ENCODE measurements around the gene KRT85. TPM values are rescaled to one million over a fixed set of nuclear protein-coding genes. Genes with fewer than 3 reads are reported as not detected.

Gene KRT85
- total RNA-seq, 4 donors from 2014 or later, result not detected

GRCh38 chr12:52356031-52356761 is 11.1 kb downstream of the KRT85 start:
- no peak overlapping the region for H3K4me3 ChIP-seq
- peaks cover 0 to 66% (median 0%) of the 10 kb centered on the region in 4 donors for H3K27me3 ChIP-seq
- intact Hi-C loops (cut with DNase I), result no loop called here
- TF ChIP-seq CTCF (IDR thresholded peaks at IDR 0.05) (no peak), POLR2A (IDR thresholded peaks at IDR 0.05) (no peak)
- no peak for DNase-seq
- no peaks in the 10 kb centered on the region for H3K9me3 ChIP-seq
- no peaks in the 10 kb centered on the region for H3K36me3 ChIP-seq
- peaks cover 0 to 27% (median 0%) of the 10 kb centered on the region in 3 donors for H3K4me1 ChIP-seq
- H3K27ac ChIP-seq, result no peak overlapping the region
- 83 to 86% methylated on average over 4 to 11 of the region's 56 CpGs for whole genome bisulfite sequencing, 2 donors

GRCh38 chr12:52355176-52355575 is 12.1 kb downstream of the KRT85 start:
- peaks cover 0 to 76% (median 0%) of the 10 kb centered on the region in 4 donors for H3K27me3 ChIP-seq

GRCh38 chr12:52354200-52354599 is 13.1 kb downstream of the KRT85 start:
- WGBS, 2 donors, result 20 to 40% methylated on average over 4 to 5 of the region's 5 CpGs
- H3K9me3 ChIP-seq, result no peaks in the 10 kb centered on the region
- peaks cover 0 to 85% (median 0%) of the 10 kb centered on the region in 4 donors for H3K27me3 ChIP-seq
- no peak overlapping the region for H3K4me3 ChIP-seq
- DNase-seq, result no peak
- peaks cover 0 to 16% (median 0%) of the 10 kb centered on the region in 3 donors for H3K4me1 ChIP-seq
- intact Hi-C loops (cut with DNase I), result no loop called here
- TF ChIP-seq CTCF (IDR thresholded peaks at IDR 0.05) (no peak), POLR2A (IDR thresholded peaks at IDR 0.05) (no peak)
- no peak overlapping the region for H3K27ac ChIP-seq
- H3K36me3 ChIP-seq, result no peaks in the 10 kb centered on the region

More at GRCh38 chr12:52355176-52355575, 12.1 kb downstream of the KRT85 start:
- H3K9me3 ChIP-seq, result no peaks in the 10 kb centered on the region
- peaks cover 0 to 20% (median 0%) of the 10 kb centered on the region in 3 donors for H3K4me1 ChIP-seq
- no peak for DNase-seq
- no peak for TF ChIP-seq CTCF (IDR thresholded peaks at IDR 0.05)
- no peak for TF ChIP-seq POLR2A (IDR thresholded peaks at IDR 0.05)
- no peak overlapping the region for H3K27ac ChIP-seq
- whole genome bisulfite sequencing, 2 donors, result 89 to 90% methylated on average over 6 to 8 of the region's 8 CpGs
- H3K36me3 ChIP-seq, result no peaks in the 10 kb centered on the region
- intact Hi-C loops (cut with DNase I), result no loop called here
- H3K4me3 ChIP-seq, result no peak overlapping the region

DNA sequence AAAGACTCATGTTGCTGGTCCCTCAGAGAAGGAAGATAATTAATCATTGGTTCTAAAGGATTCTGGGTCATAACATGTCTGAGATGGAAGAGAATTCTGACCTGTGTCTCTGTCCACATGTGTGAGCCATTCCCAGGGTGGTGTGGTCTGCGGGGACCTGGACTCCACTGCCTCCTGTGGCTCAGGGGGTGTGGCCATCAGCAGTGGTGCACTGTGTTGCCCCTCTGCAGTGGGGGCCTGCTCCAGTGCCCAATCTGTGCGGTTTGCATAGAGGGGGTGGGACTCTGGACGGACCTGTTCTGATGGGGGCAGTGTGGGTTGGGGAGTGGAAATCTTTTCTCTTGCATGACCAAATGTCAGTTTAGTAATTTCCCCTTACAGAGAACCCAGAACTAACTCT is 13.5 kb downstream of the KRT85 start:
- intact Hi-C loops (cut with DNase I), result no loop called here
- Histone ChIP-seq H3K4me1 (peaks cover 0 to 15% (median 0%) of the 10 kb centered on the region in 3 donors), H3K36me3 (no peaks in the 10 kb centered on the region), H3K27ac (no peak overlapping the region), H3K9me3 (no peaks in the 10 kb centered on the region), H3K4me3 (no peak overlapping the region), H3K27me3 (peaks cover 0 to 82% (median 0%) of the 10 kb centered on the region in 4 donors)
- WGBS, 2 donors, result 72 to 81% methylated on average over 3 of the region's 3 CpGs
- no peak for TF ChIP-seq CTCF (IDR thresholded peaks at IDR 0.05)
- no peak for TF ChIP-seq POLR2A (IDR thresholded peaks at IDR 0.05)
- DNase-seq, result no peak

GRCh38 chr12:52352951-52353350 is 14.3 kb downstream of the KRT85 start:
- intact Hi-C loops (cut with DNase I), result no loop called here
- H3K4me1 ChIP-seq, result peaks cover 0 to 15% (median 0%) of the 10 kb centered on the region in 3 donors
- H3K36me3 ChIP-seq, result no peaks in the 10 kb centered on the region
- H3K4me3 ChIP-seq, result no peak overlapping the region
- 85 to 92% methylated on average over 2 of the region's 2 CpGs for whole genome bisulfite sequencing, 2 donors
- H3K27ac ChIP-seq, result no peak overlapping the region
- peaks cover 0 to 80% (median 0%) of the 10 kb centered on the region in 4 donors for H3K27me3 ChIP-seq
- H3K9me3 ChIP-seq, result no peaks in the 10 kb centered on the region
- TF ChIP-seq POLR2A (IDR thresholded peaks at IDR 0.05) (no peak), CTCF (IDR thresholded peaks at IDR 0.05) (no peak)
- no peak for DNase-seq

Measured in esophagus squamous epithelium (tissue), 5 donors.